OCI-LY1 (cell line): ENCODE data around the gene GXYLT1.

ENCODE experiments used
- H2AFZ ChIP-seq: fragments of 200-600 bp; sonication (generic), shearing (Covaris generic); 2 replicates; pipeline ENCODE4 v1.6.0; 2014; ENCODE audit warnings: antibody characterized with exemption, mild to moderate bottlenecking, low read length
- H3F3A ChIP-seq: fragments of 200-600 bp; sonication (generic), shearing (Covaris generic); 2 replicates; pipeline ENCODE4 v1.6.0; 2014; ENCODE audit warnings: mild to moderate bottlenecking, antibody characterized with exemption, low read length, moderate library complexity; ENCODE audit not compliant: insufficient read depth
- H3K27ac ChIP-seq: fragments of 200-600 bp; sonication (generic); 2 replicates; pipeline ENCODE4 v1.5.1; 2014; ENCODE audit warnings: low read length, mixed run types, mild to moderate bottlenecking, low read depth; ENCODE audit not compliant: poor library complexity, severe bottlenecking
- H3K27me3 ChIP-seq: fragments of 200-600 bp; sonication (generic); 2 replicates; pipeline ENCODE4 v1.6.0; 2014; ENCODE audit warnings: antibody characterized with exemption, mild to moderate bottlenecking, low read length, moderate library complexity; ENCODE audit not compliant: insufficient read depth
- H3K36me3 ChIP-seq: fragments of 200-600 bp; sonication (generic); 2 replicates; pipeline ENCODE4 v1.6.1; 2014; ENCODE audit warnings: mild to moderate bottlenecking, antibody characterized with exemption, low read length, moderate library complexity, mixed read lengths; ENCODE audit not compliant: insufficient read depth
- H3K4me1 ChIP-seq: fragments of 200-600 bp; sonication (generic); 2 replicates; pipeline ENCODE4 v1.5.1; 2014; ENCODE audit warnings: mild to moderate bottlenecking, low read length, moderate library complexity; ENCODE audit not compliant: insufficient read depth, severe bottlenecking
- H3K4me2 ChIP-seq: fragments of 200-600 bp; sonication (generic), shearing (Covaris generic); 2 replicates; pipeline ENCODE4 v1.6.1; 2014; ENCODE audit warnings: low read length
- H3K4me3 ChIP-seq: fragments of 200-600 bp; sonication (generic); 2 replicates; pipeline ENCODE4 v1.5.1; 2014; ENCODE audit warnings: low read length, low read depth, mild to moderate bottlenecking, mixed read lengths; ENCODE audit not compliant: poor library complexity, severe bottlenecking
- H3K79me2 ChIP-seq: fragments of 200-600 bp; shearing (Covaris generic); 2 replicates; pipeline ENCODE4 v1.6.1; 2016; ENCODE audit warnings: mixed run types, low read length, mixed read lengths; ENCODE audit not compliant: insufficient read depth
- H3K9ac ChIP-seq: fragments of 200-600 bp; sonication (generic), shearing (Covaris generic); 2 replicates; pipeline ENCODE4 v1.6.1; 2014; ENCODE audit warnings: mild to moderate bottlenecking, low read length, mixed read lengths
- H3K9me2 ChIP-seq: fragments of 200-600 bp; sonication (generic), shearing (Covaris generic); 2 replicates; pipeline ENCODE4 v1.6.1; 2014; ENCODE audit warnings: low read depth, mild to moderate bottlenecking, low read length, mixed read lengths
- H3K9me3 ChIP-seq: fragments of 200-600 bp; shearing (Covaris generic); 2 replicates; pipeline ENCODE4 v1.6.1; 2014; ENCODE audit warnings: low read length, mixed read lengths
- H4K20me1 ChIP-seq: fragments of 200-600 bp; sonication (generic), shearing (Covaris generic); 2 replicates; pipeline ENCODE4 v1.6.0; 2016; ENCODE audit warnings: mild to moderate bottlenecking, low read length; ENCODE audit not compliant: insufficient read depth
- EZH2 ChIP-seq: fragments of 200-600 bp; sonication (generic), shearing (Covaris generic); IDR thresholded peaks from 2 replicates; pipeline ENCODE4 v1.8.0; 2017; ENCODE audit warnings: borderline replicate concordance, mixed run types, mild to moderate bottlenecking, antibody characterized with exemption, low read length, moderate library complexity, mixed read lengths
- TF ChIP-seq, protein P1 (sequence below): fragments of 200-600 bp; sonication (generic), shearing (Covaris generic); IDR thresholded peaks from 2 replicates; pipeline ENCODE4 v1.5.1; 2017; ENCODE audit warnings: mild to moderate bottlenecking, antibody characterized with exemption, low read length, moderate library complexity, mixed read lengths

The GXYLT1 gene, protein sequence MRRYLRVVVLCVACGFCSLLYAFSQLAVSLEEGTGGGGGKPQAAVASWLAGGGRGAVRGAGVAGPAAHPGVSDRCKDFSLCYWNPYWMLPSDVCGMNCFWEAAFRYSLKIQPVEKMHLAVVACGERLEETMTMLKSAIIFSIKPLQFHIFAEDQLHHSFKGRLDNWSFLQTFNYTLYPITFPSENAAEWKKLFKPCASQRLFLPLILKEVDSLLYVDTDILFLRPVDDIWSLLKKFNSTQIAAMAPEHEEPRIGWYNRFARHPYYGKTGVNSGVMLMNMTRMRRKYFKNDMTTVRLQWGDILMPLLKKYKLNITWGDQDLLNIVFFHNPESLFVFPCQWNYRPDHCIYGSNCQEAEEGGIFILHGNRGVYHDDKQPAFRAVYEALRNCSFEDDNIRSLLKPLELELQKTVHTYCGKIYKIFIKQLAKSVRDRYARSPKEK

DNA sequence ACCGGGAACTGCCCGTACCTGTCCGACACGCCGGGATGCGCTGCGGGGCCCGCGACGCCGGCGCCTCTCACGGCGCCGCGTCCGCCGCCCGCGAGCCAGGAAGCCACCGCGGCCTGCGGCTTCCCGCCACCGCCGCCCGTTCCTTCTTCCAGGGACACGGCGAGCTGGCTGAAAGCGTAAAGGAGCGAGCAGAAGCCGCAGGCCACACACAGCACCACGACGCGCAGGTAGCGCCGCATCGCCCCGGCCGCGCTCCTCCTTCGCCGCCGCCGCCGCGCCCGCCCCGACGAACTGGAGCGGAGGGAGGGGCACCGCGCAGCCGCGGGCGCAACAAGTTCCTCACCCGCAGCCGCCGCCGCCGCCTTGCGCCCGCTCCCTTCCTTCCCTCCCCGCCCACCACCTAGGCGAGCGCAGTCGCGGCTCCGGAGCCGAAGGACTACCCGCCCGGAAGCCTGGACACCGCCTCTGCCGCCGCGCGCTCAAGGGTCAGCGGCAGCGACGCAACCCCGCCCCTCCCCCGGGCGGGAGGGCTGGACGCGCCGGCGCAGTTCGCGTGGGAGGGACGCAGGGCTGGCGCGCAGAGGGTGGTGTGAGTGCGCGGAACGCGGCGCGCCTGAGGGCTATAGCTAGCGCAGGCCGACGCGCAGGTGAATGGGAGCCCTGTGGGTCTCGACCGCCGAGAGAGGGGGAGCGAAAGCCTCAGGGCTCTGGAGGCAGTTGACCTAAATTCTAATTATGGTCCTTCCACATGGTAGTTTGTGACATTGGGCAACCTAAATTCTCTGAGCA is at the start of gene GXYLT1:
Gene GXYLT1 (minus strand): TSS at position 467 of the 789 bp plus-strand sequence. CDS start 228 bp downstream, at position 239.
- Histone ChIP-seq H3K4me1 (peaks cover 54% of the 10 kb centered on the region), H3K27ac (peak within 1 kb of the TSS; percentile 88), H3K79me2 (peaks cover 45% of the 10 kb centered on the region), H4K20me1 (no peaks in the 10 kb centered on the region), H3K9me3 (no peaks in the 10 kb centered on the region), H3F3A (no peaks in the 10 kb centered on the region), H3K27me3 (no peaks in the 10 kb centered on the region), H2AFZ (peak within 1 kb of the TSS; percentile 85), H3K36me3 (no peaks in the 10 kb centered on the region), H3K9ac (peak within 1 kb of the TSS; percentile 97), H3K4me3 (peak within 1 kb of the TSS; percentile 98), H3K4me2 (peak within 1 kb of the TSS; percentile 86), H3K9me2 (no peaks in the 10 kb centered on the region)
- TF ChIP-seq EZH2, result no peak
- TF ChIP-seq, protein P1, sequence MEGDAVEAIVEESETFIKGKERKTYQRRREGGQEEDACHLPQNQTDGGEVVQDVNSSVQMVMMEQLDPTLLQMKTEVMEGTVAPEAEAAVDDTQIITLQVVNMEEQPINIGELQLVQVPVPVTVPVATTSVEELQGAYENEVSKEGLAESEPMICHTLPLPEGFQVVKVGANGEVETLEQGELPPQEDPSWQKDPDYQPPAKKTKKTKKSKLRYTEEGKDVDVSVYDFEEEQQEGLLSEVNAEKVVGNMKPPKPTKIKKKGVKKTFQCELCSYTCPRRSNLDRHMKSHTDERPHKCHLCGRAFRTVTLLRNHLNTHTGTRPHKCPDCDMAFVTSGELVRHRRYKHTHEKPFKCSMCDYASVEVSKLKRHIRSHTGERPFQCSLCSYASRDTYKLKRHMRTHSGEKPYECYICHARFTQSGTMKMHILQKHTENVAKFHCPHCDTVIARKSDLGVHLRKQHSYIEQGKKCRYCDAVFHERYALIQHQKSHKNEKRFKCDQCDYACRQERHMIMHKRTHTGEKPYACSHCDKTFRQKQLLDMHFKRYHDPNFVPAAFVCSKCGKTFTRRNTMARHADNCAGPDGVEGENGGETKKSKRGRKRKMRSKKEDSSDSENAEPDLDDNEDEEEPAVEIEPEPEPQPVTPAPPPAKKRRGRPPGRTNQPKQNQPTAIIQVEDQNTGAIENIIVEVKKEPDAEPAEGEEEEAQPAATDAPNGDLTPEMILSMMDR, result no peak

DNA sequence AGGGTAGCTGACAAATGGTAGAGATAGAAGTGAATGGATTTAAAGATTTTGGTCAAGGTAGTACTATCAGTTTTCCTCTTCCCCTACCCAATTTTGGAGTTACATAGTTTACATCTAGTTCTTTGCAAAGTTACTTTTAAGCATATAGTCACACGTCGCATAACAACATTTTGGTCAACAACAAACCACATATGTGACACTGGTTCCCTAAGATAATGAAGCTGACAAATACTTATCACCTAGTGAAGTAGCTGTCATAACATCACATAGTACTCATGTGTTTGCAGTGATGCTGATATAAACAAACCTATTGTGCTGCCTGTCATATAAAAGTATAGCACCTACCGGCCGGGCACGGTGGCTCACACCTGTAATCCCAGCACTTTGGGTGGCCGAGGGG is 48.0 kb upstream of the GXYLT1 start:
- peaks cover 7% of the 10 kb centered on the region; the same call in 1 of the 2 replicates for H3K36me3 ChIP-seq
- no peak overlapping the region for H2AFZ ChIP-seq
- no peaks in the 10 kb centered on the region for H3K27me3 ChIP-seq
- H3K4me2 ChIP-seq, result no peak overlapping the region
- H3F3A ChIP-seq, result no peaks in the 10 kb centered on the region
- H3K27ac ChIP-seq, result no peak overlapping the region
- no peaks in the 10 kb centered on the region for H3K9me2 ChIP-seq
- H4K20me1 ChIP-seq, result no peaks in the 10 kb centered on the region
- no peak overlapping the region for H3K4me3 ChIP-seq
- H3K9ac ChIP-seq, result no peak overlapping the region
- TF ChIP-seq EZH2, result no peak
- TF ChIP-seq, protein P1, result no peak
- H3K9me3 ChIP-seq, result no peaks in the 10 kb centered on the region
- peaks cover 4% of the 10 kb centered on the region; the same call in 1 of the 2 replicates for H3K79me2 ChIP-seq
- no peaks in the 10 kb centered on the region for H3K4me1 ChIP-seq

DNA sequence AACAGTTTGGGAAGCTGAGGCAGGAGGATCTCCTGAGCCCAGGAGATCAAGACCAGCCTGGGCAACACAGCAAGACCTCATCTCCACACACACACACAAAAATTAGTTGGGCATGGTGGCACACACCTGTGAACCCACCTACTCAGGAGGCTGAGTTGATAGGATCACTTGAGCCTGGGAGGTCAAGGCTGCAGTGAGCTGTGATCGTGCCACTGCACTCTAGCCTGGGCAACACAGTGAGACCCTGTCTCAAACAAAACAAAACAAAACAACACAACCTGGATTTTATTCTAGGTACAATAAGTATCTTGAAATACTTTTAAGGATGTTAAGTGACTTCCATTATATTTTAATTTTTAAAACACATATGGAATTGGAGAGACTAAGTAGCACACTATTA is 47.6 kb upstream of the GXYLT1 start:
- Histone ChIP-seq H3K9ac (no peak overlapping the region), H3K27ac (no peak overlapping the region), H3K4me2 (no peak overlapping the region), H3K4me1 (no peaks in the 10 kb centered on the region), H2AFZ (no peak overlapping the region), H3K79me2 (peaks cover 4% of the 10 kb centered on the region; the same call in 1 of the 2 replicates), H3K4me3 (no peak overlapping the region), H3K36me3 (peaks cover 7% of the 10 kb centered on the region; the same call in 1 of the 2 replicates), H3K9me2 (no peaks in the 10 kb centered on the region), H4K20me1 (no peaks in the 10 kb centered on the region), H3K27me3 (no peaks in the 10 kb centered on the region), H3F3A (no peaks in the 10 kb centered on the region), H3K9me3 (no peaks in the 10 kb centered on the region)
- TF ChIP-seq, protein P1, result no peak
- TF ChIP-seq EZH2, result no peak
